ENCODE measurements around the gene DAO.
A peak's percentile ranks its signal among the peaks of the same experiment; 100 is the strongest.
"Not testable (repeated sequence)": the region's sequence is repeated elsewhere in the genome, so short reads cannot be mapped to it uniquely, and the experiment has no call there.

The DAO gene

GRCh38 chr12:108879615-108880254 is at the start of gene DAO:
Gene DAO, plus strand, starts transcription at chr12:108880092. Its CDS starts 4,915 bp downstream, at chr12:108885007.
- DNase-seq, result no peak

- no peak for DNase-seq
Observed at GRCh38 chr12:108831309-108831991, 48.4 kb upstream of the DAO start.

DNA sequence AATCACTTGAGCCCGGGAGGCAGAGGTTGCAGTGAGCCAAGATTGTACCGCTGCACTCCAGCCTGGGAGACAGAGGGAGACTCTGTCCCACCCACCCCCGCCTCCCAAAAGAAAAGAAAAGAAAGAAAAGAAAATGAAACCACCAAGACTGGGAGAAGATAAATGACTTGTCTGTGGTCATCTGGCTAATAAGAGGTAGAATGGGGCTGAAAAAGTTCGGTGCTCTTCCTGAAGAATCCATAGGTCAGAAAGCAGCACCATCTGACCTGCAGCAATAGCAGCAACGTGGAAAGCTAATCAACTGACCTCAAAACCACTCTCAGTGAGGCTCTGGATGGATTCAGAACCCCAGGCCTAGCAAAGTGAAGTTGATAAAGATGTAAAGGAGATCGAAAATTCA is 47.7 kb upstream of the DAO start:
- no peak for DNase-seq

- DNase-seq, result no peak
Observed at GRCh38 chr12:108832730-108833354, 47.0 kb upstream of the DAO start.

DNA sequence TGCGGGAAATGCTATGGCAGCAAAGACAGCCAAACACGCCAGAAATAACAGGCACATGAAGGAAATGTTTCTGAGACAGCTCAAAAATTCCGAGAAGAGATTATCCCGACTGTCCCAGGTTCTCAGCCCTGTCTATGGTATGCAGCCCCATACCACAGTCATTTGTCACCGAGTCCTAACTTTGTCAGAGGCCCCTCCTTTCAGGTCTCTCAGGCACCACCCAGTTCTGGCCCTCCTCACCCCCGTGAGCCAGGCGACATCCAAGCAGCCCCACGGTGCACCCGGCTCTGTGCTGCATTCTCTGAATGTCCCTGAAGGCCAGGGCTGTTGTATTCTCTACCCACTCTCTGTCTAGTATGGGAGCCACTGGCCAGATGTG is 46.5 kb upstream of the DAO start:
- no peak for DNase-seq

- DNase-seq, result no peak
Observed at GRCh38 chr12:108833757-108834472, 46.0 kb upstream of the DAO start.

GRCh38 chr12:108835860-108836634 is 43.8 kb upstream of the DAO start:
- no peak for DNase-seq

- no peak for DNase-seq
Observed at GRCh38 chr12:108837239-108837638, 42.7 kb upstream of the DAO start.

GRCh38 chr12:108837680-108838079 is 42.2 kb upstream of the DAO start:
- DNase-seq, result no peak

GRCh38 chr12:108838194-108839017 is 41.5 kb upstream of the DAO start:
- DNase-seq, result no peak

DNA sequence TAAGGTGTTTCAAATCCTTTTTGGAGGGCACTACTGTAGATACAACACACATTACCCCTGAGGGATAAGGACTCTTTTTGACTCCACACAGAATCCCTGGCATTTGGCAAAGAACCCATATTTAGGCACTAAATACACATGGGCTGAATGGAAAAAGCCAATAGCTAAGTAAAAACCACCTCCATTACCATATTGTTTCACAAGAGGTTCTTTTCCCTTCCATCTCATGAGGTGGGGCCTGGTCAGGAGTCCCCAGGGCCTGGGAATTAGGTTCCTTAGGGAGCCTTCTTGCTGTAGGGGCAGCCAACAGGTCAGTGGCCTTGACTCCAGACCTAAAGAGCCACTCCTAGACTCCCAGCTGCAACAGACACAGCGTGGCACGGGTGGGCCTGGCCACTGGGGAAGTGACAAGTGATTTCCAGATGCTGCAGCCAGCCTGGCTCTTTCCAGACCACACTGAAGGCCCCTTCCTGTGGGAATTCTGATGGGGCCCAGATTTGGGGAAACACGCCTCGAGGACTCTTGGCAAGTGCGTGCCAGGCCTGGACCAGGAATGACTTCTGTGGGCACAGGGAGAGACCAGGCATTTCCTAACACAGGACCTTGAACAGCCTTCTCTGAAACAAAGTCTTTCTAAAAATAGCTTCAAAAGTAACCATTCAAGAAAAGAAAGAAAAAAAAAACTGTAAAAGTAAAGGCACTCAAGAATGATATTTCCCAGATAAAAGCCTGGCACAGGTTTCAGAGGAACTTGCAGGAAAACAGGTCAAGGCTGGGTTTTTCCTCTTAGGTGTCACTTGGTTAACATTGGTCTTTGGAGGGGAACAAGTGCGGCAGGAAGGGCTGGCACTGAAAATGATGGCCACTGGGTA is 40.6 kb upstream of the DAO start:
- no peak for DNase-seq

GRCh38 chr12:108839890-108840230 is 40.0 kb upstream of the DAO start:
- DNase-seq, result no peak

- no peak for DNase-seq
Observed at GRCh38 chr12:108840605-108841332, 39.1 kb upstream of the DAO start.

DNA sequence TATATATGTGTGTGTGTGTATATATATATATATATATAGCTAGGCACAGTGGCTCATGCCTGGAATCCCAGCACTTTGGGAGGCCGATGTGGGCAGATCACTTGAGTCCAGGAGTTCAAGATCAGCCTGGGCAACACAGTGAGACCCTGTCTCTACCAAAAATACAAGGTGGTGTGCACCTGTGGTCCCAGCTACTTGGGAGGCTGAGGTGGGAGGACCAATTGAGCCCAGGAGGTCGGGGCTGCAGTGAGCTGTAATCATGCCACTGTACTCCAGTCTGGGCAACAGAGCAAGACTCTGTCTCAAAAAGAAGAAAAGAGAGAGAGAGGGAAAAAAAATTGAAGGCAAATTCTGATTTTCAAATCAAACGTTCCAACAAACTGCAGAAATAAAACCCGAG is 38.1 kb upstream of the DAO start:
- DNase-seq, result not testable (repeated sequence)

- no peak for DNase-seq
Observed at GRCh38 chr12:108842361-108842760, 37.5 kb upstream of the DAO start.

- DNase-seq, result no peak
Observed at GRCh38 chr12:108843187-108843586, 36.7 kb upstream of the DAO start.

DNA sequence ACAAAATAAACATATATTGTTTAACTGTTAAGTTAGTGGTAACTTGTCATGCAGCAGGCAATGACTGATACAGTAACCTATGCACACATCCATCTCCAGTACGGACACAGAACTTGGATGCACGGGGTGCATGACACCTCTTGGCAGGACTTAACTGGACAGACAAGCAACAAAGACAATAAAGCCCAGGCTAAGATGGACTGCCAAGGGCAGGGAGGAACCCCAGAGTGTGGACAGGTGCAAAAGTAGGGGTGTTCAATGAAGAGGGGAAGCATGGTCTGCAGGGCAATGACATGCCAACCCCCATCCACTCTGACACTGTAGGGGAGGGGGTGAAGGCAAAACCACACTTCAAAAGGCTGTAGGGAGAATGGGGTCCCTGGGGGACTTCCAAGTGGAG is 34.2 kb upstream of the DAO start:
- no peak for DNase-seq

- DNase-seq, result peak; percentile 89
Observed at GRCh38 chr12:108846290-108846701, 33.6 kb upstream of the DAO start.

DNA sequence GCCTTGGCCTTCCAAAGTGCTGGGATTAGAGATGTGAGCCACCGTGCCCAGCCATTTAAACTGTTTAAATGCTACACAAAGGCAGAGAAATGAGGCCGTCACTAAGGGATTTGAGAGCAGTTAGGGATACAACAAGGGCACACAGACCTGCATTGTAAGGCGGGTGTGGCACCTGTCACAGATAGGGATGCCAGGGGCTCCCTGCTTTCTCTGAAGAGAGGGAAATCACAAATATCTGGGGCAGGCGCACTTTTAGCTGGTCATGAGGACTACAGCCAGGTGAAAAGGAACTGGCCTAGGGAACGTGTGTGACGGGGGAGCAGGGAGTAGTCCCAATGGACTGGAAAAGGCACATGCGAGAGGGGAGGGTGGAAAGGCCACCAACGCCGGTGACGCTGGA is 32.2 kb upstream of the DAO start:
- DNase-seq, result no peak

GRCh38 chr12:108849660-108850059 is 30.2 kb upstream of the DAO start:
- no peak for DNase-seq
